Neural crest cell (in vitro differentiated cells): ENCODE measurements around the gene ZNF77. TPM values are rescaled to one million over a fixed set of nuclear protein-coding genes. Genes with fewer than 3 reads are reported as not detected.

ENCODE experiments used
- DNase-seq: peaks from one replicate; pipeline ENCODE4 v3.0.0; 2021; ENCODE audit warnings: low read depth, mixed read lengths, low spot score
- H3K27ac Mint-ChIP-seq: one replicate; pipeline ENCODE4 v1.8.0; 2021; ENCODE audit warnings: mild to moderate bottlenecking, mixed read lengths; ENCODE audit not compliant: unreplicated experiment
- H3K27me3 Mint-ChIP-seq: 2 replicates; pipeline ENCODE4 v1.8.0; 2021; ENCODE audit warnings: low read depth, mild to moderate bottlenecking, mixed read lengths
- H3K36me3 Mint-ChIP-seq: 2 replicates; pipeline ENCODE4 v1.8.0; 2021; ENCODE audit warnings: low read depth, mild to moderate bottlenecking, mixed read lengths
- H3K4me1 Mint-ChIP-seq: 2 replicates; pipeline ENCODE4 v1.8.0; 2021; ENCODE audit warnings: mixed read lengths
- H3K4me3 Mint-ChIP-seq: one replicate; pipeline ENCODE4 v1.8.0; 2021; ENCODE audit warnings: mild to moderate bottlenecking, mixed read lengths
- H3K9me3 Mint-ChIP-seq: 2 replicates; pipeline ENCODE4 v1.8.0; 2021; ENCODE audit warnings: mixed read lengths
- CTCF ChIP-seq: fragments of 200-600 bp; sonication (generic); conservative IDR thresholded peaks from 2 replicates; pipeline ENCODE4 v1.5.0; 2021; ENCODE audit warnings: antibody characterized with exemption, mild to moderate bottlenecking
- total RNA-seq: library from RNA; stranded (reverse); gene quantifications from 2 replicates; pipeline ENCODE4 v1.2.1, GENCODE V29; 2021

The ZNF77 gene
- total RNA-seq, 1 donor from 2014 or later = 7.8 TPM

GRCh38 chr19:2883686-2884439 is 60.9 kb downstream of the ZNF77 start:
- DNase-seq = no peak
- no peak overlapping the region for H3K4me3 Mint-ChIP-seq
- no peaks in the 10 kb centered on the region for H3K9me3 Mint-ChIP-seq
- H3K4me1 Mint-ChIP-seq = peaks cover 8% of the 10 kb centered on the region
- peaks cover 1% of the 10 kb centered on the region for H3K36me3 Mint-ChIP-seq
- TF ChIP-seq CTCF = no peak
- H3K27ac Mint-ChIP-seq = no peak overlapping the region
- H3K27me3 Mint-ChIP-seq = peaks cover 4% of the 10 kb centered on the region

Other genes starting within 250 kb of the ZNF77 start
- 13.9 and 15.1 TPM in 2 replicates for gene GNG7, start 242.3 kb downstream of the ZNF77 start, total RNA-seq
- 19.9 and 24.4 TPM in 2 replicates for gene DIRAS1, start 223.6 kb downstream of the ZNF77 start, total RNA-seq
- 43.0 and 43.1 TPM in 2 replicates for gene SLC39A3, start 205.0 kb downstream of the ZNF77 start, total RNA-seq
- 89.9 and 95.1 TPM in 2 replicates for gene SGTA, start 161.7 kb downstream of the ZNF77 start, total RNA-seq
- 171 and 173 TPM in 2 replicates for gene THOP1, start 159.5 kb downstream of the ZNF77 start, total RNA-seq
- 8.6 and 9.0 TPM in 2 replicates for gene ZNF554, start 125.1 kb downstream of the ZNF77 start, total RNA-seq
- 10.5 and 11.4 TPM in 2 replicates for gene ZNF555, start 103.5 kb downstream of the ZNF77 start, total RNA-seq
- 0.05 TPM in 2 replicates for gene ZNF556, start 77.6 kb downstream of the ZNF77 start, total RNA-seq
- gene ZNF57, start 44.0 kb downstream of the ZNF77 start, total RNA-seq = 4.2 and 4.7 TPM in 2 replicates
- gene TLE6, start 32.6 kb upstream of the ZNF77 start, total RNA-seq = 0.44 TPM in 1 of 2 replicates, not detected in the other
- 0.73 and 1.4 TPM in 2 replicates for gene TLE2, start 84.3 kb upstream of the ZNF77 start, total RNA-seq
- 244 and 247 TPM in 2 replicates for gene TLE5, start 117.5 kb upstream of the ZNF77 start, total RNA-seq
- 40.6 and 42.5 TPM in 2 replicates for gene GNA11, start 149.4 kb upstream of the ZNF77 start, total RNA-seq
- not detected in 2 replicates for gene GNA15, start 191.1 kb upstream of the ZNF77 start, total RNA-seq
- not detected in 2 replicates for gene S1PR4, start 233.8 kb upstream of the ZNF77 start, total RNA-seq
- gene NCLN, start 241.0 kb upstream of the ZNF77 start, total RNA-seq = 76.5 and 84.1 TPM in 2 replicates